OCI-LY7 (cell line): ENCODE measurements around the gene NRG2. TPM values are rescaled to one million over a fixed set of nuclear protein-coding genes. Genes with fewer than 3 reads are reported as not detected.

Experiments
- BruUV-seq: library from RNA; stranded (reverse); fragments of 400-500 nt; replicated peaks from 2 replicates; lab custom pipeline; 2021; lab: Mats Ljungman, UMichigan
- CTCF ChIA-PET: fragments of 300-600 bp; sonication (Branson Sonifier 250); formaldehyde crosslinking; loops from one replicate; lab custom pipeline; 2022; ENCODE audit warnings: antibody characterized with exemption; ENCODE audit not compliant: unreplicated experiment; lab: Charles Lee
- POLR2A ChIA-PET: fragments of 300-600 bp; sonication (Branson Sonifier 250); formaldehyde crosslinking; loops from one replicate; lab custom pipeline; 2022; ENCODE audit warnings: antibody characterized with exemption; lab: Charles Lee
- DNase-seq: peaks from one replicate; pipeline ENCODE4 v3.0.0-alpha.2; 2015; ENCODE audit warnings: low spot score
- H2AFZ ChIP-seq: fragments of 200-600 bp; sonication (generic), shearing (Covaris generic); 2 replicates; pipeline ENCODE4 v1.6.1; 2014; ENCODE audit warnings: mild to moderate bottlenecking, antibody characterized with exemption, low read length, moderate library complexity
- H3K27ac ChIP-seq: fragments of 200-600 bp; sonication (generic); 2 replicates; pipeline ENCODE4 v1.5.1; 2014; ENCODE audit warnings: mixed run types, low read depth, mild to moderate bottlenecking, moderate library complexity, low read length, inconsistent platforms; ENCODE audit not compliant: poor library complexity, severe bottlenecking
- H3K36me3 ChIP-seq: fragments of 200-600 bp; sonication (generic); 2 replicates; pipeline ENCODE4 v1.6.1; 2014; ENCODE audit warnings: mild to moderate bottlenecking, antibody characterized with exemption, low read length, moderate library complexity, mixed read lengths; ENCODE audit not compliant: insufficient read depth
- H3K4me1 ChIP-seq: fragments of 200-600 bp; sonication (generic); 2 replicates; pipeline ENCODE4 v1.5.1; 2014; ENCODE audit warnings: mild to moderate bottlenecking, low read length; ENCODE audit not compliant: insufficient read depth, poor library complexity, severe bottlenecking
- H3K4me2 ChIP-seq: fragments of 200-600 bp; sonication (generic); 2 replicates; pipeline ENCODE4 v1.6.1; 2014; ENCODE audit warnings: mild to moderate bottlenecking, low read length
- H3K4me3 ChIP-seq: fragments of 200-600 bp; sonication (generic); 2 replicates; pipeline ENCODE4 v1.5.1; 2014; ENCODE audit warnings: mild to moderate bottlenecking, low read depth, low read length; ENCODE audit not compliant: poor library complexity, severe bottlenecking
- H3K79me2 ChIP-seq: fragments of 200-600 bp; sonication (generic); 2 replicates; pipeline ENCODE4 v1.6.1; 2016; ENCODE audit warnings: low read depth, mild to moderate bottlenecking, low read length, moderate library complexity, mixed read lengths; ENCODE audit not compliant: insufficient read depth
- H3K9me2 ChIP-seq: fragments of 200-600 bp; sonication (generic); 2 replicates; pipeline ENCODE4 v1.6.1; 2016; ENCODE audit warnings: mild to moderate bottlenecking, low read length, mixed read lengths; ENCODE audit not compliant: insufficient read depth
- H3K9me3 ChIP-seq: fragments of 200-600 bp; sonication (generic); 2 replicates; pipeline ENCODE4 v1.6.1; 2014; ENCODE audit warnings: mild to moderate bottlenecking, mixed run types, low read length, mixed read lengths
- H4K20me1 ChIP-seq: fragments of 200-600 bp; sonication (generic); 2 replicates; pipeline ENCODE4 v1.6.1; 2014; ENCODE audit warnings: mild to moderate bottlenecking, antibody characterized with exemption, low read length, moderate library complexity, mixed read lengths; ENCODE audit not compliant: insufficient read depth
- EZH2phosphoT487 ChIP-seq: fragments of 200-600 bp; sonication (generic); IDR thresholded peaks from 2 replicates; pipeline ENCODE4 v1.6.1; 2018; ENCODE audit warnings: low read depth, borderline replicate concordance, mild to moderate bottlenecking, mixed run types, antibody characterized with exemption, low read length, moderate library complexity, mixed read lengths
- intact Hi-C: fragments of 100-400 bp; cut with micrococcal nuclease; formaldehyde crosslinking; loops from one replicate; pipeline ENCODE4 v1.10.0; 2022; ENCODE audit not compliant: unreplicated experiment
- total RNA-seq, 2 experiments: library from RNA; depleted of rRNA in 1 of 2; stranded (reverse); fragments of >200 nt in 1 of 2; shearing (Covaris generic) in 1 of 2; gene quantifications; 2 replicates each; pipeline ENCODE4 v1.2.3, GENCODE V29; 2014 to 2022
- TF ChIP-seq, protein P1 (sequence below): fragments of 200-600 bp; sonication (generic); conservative IDR thresholded peaks from 2 replicates; pipeline ENCODE4 v1.5.1; 2014; ENCODE audit warnings: mild to moderate bottlenecking, antibody characterized with exemption, low read length, moderate library complexity, mixed read lengths

NRG2 gene
- total RNA-seq, 2 experiments from 2014 or later: 1.7 TPM; not detected in 1

DNA sequence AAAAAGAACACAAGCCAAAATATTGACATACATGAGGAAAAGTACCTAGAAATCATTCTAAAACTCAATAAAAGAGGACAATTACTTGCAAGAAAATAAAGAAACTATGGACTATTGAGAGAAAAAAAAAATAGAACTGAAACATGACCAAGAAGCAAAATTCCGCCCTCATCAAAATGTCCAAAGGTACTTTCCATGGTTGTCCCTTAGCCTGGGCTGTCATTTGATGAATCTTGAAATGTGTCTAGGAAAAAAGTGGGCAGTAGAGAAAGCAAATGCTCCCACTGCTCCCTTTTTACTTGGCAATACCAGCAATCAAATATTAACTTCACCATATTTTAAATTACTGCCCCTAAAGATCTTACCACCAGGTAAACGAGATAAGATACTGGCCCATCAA is 10.8 kb downstream of the NRG2 start:
- intact Hi-C loops: no loop called here
- Histone ChIP-seq H3K27ac (no peak overlapping the region), H3K36me3 (no peaks in the 10 kb centered on the region), H3K79me2 (no peaks in the 10 kb centered on the region), H3K9me2 (no peaks in the 10 kb centered on the region), H3K4me3 (no peak overlapping the region), H3K4me1 (no peaks in the 10 kb centered on the region), H3K9me3 (no peaks in the 10 kb centered on the region), H4K20me1 (no peaks in the 10 kb centered on the region), H3K4me2 (no peak overlapping the region), H2AFZ (no peak overlapping the region)
- ChIA-PET POLR2A (no interaction called here), CTCF (no interaction called here)
- BruUV-seq: no TSS peak
- no peak for DNase-seq
- TF ChIP-seq, protein P1, sequence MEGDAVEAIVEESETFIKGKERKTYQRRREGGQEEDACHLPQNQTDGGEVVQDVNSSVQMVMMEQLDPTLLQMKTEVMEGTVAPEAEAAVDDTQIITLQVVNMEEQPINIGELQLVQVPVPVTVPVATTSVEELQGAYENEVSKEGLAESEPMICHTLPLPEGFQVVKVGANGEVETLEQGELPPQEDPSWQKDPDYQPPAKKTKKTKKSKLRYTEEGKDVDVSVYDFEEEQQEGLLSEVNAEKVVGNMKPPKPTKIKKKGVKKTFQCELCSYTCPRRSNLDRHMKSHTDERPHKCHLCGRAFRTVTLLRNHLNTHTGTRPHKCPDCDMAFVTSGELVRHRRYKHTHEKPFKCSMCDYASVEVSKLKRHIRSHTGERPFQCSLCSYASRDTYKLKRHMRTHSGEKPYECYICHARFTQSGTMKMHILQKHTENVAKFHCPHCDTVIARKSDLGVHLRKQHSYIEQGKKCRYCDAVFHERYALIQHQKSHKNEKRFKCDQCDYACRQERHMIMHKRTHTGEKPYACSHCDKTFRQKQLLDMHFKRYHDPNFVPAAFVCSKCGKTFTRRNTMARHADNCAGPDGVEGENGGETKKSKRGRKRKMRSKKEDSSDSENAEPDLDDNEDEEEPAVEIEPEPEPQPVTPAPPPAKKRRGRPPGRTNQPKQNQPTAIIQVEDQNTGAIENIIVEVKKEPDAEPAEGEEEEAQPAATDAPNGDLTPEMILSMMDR: no peak
- no peak for TF ChIP-seq EZH2phosphoT487

DNA sequence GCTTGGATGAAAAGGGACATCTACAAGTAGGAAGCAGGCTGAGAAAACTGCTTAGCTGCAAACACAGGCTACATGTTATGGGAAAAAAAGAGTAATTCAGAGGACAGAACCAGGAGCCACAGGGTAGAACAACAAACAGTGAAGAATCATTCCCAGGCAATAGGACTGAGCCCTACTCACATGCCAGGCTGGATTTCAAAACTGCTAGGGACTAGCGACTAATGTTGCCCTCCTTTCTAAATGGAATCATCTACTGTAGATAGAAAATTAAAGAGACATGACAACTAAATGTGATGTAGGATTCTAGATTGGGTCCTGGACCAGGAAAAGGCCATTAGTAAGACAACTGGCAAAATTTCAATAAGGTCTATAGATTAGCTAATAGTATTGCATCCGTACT is 15.3 kb downstream of the NRG2 start:
- H3K9me3 ChIP-seq: no peaks in the 10 kb centered on the region
- intact Hi-C loops: no loop called here
- H3K4me3 ChIP-seq: no peak overlapping the region
- H4K20me1 ChIP-seq: no peaks in the 10 kb centered on the region
- POLR2A ChIA-PET: interaction anchor here (1.4 kb wide), 1 partner anchor 13 kb away, joined by 3 read pairs; no protein-coding TSS in a partner anchor
- DNase-seq: no peak
- H3K79me2 ChIP-seq: no peaks in the 10 kb centered on the region
- H2AFZ ChIP-seq: no peak overlapping the region
- no peaks in the 10 kb centered on the region for H3K36me3 ChIP-seq
- CTCF ChIA-PET: no interaction called here
- H3K4me2 ChIP-seq: no peak overlapping the region
- no peaks in the 10 kb centered on the region for H3K9me2 ChIP-seq
- H3K27ac ChIP-seq: no peak overlapping the region
- no peaks in the 10 kb centered on the region for H3K4me1 ChIP-seq
- BruUV-seq: no TSS peak
- TF ChIP-seq, protein P1: no peak
- no peak for TF ChIP-seq EZH2phosphoT487

DNA sequence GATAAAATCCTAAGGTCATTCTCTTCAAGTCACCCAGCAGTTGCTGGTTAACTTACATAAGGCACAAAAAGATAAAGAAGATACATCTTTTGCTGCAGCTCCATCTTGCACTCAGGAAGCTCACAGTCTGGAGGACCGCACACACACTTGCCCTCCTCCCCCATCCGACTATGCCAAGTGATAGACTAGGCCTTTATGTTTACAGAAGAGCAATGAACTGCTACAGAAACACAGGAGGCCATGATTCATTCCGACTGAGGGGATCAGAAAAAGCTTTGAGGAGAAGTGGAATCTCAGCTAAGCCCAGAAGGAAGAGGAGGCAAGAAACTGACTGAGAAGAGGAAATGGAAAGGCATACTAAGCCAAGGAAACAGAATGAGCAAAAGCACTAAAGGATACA is 17.4 kb downstream of the NRG2 start:
- Histone ChIP-seq H3K36me3 (no peaks in the 10 kb centered on the region), H2AFZ (no peak overlapping the region), H3K4me1 (no peaks in the 10 kb centered on the region), H3K9me2 (no peaks in the 10 kb centered on the region), H4K20me1 (no peaks in the 10 kb centered on the region), H3K27ac (no peak overlapping the region), H3K4me3 (no peak overlapping the region), H3K9me3 (no peaks in the 10 kb centered on the region), H3K4me2 (no peak overlapping the region), H3K79me2 (no peaks in the 10 kb centered on the region)
- CTCF ChIA-PET: no interaction called here
- no peak for TF ChIP-seq EZH2phosphoT487
- TF ChIP-seq, protein P1: no peak
- intact Hi-C loops: no loop called here
- DNase-seq: no peak
- BruUV-seq: no TSS peak
- POLR2A ChIA-PET: no interaction called here
